ENCODE measurements around the gene WIF1. TPM values are rescaled to one million over a fixed set of nuclear protein-coding genes. Genes with fewer than 3 reads are reported as not detected.

The WIF1 gene
- total RNA-seq, 1 experiment from 2014 or later: not detected

DNA sequence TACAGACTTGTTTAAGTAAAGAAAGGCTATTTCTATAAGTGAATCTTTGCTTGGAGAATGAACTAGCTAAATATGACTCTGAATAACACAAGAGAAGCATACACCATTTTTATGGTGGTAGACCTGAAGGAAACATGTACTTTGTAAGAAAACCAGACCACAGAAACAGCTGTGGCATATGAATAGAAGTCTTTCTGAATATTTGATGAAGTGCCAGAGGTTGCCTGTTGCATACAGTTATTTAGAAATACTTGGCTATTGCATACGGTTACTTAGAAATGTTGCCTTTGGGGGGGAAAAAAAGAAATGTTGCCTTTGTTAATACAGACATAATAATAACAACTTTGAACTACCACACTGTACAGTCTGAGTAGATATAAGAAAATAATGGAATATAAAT is 31.5 kb upstream of the WIF1 start:
- CTCF ChIA-PET: interaction anchor here (0.6 kb wide), 1 partner anchor 1678 kb away, joined by 4 read pairs; no protein-coding TSS in a partner anchor
- no peaks in the 10 kb centered on the region for H3K79me2 ChIP-seq (ENCODE audit: low read length)
- no peak for ATAC-seq
- no peaks in the 10 kb centered on the region for H3K4me1 ChIP-seq (ENCODE audit: insufficient read depth, low read length)
- no peaks in the 10 kb centered on the region for H3K36me3 ChIP-seq (ENCODE audit: low read depth, low read length)
- no peak for DNase-seq
- no peak overlapping the region for H3K4me3 ChIP-seq (ENCODE audit: low read length)
- H3F3A ChIP-seq (ENCODE audit: low read length, unreplicated experiment): no peaks in the 10 kb centered on the region
- peaks cover 5% of the 10 kb centered on the region; the same call in 1 of the 2 replicates for H3K27me3 ChIP-seq (ENCODE audit: low read length)
- no TSS peak for BruUV-seq (replicated peaks)
- H3K9ac ChIP-seq (ENCODE audit: low read length): no peak overlapping the region
- no peaks in the 10 kb centered on the region for H3K9me3 ChIP-seq (ENCODE audit: low read length)
- no peaks in the 10 kb centered on the region for H4K20me1 ChIP-seq (ENCODE audit: low read length)
- H3K4me2 ChIP-seq (ENCODE audit: low read length): no peak overlapping the region
- TF ChIP-seq, protein P1, sequence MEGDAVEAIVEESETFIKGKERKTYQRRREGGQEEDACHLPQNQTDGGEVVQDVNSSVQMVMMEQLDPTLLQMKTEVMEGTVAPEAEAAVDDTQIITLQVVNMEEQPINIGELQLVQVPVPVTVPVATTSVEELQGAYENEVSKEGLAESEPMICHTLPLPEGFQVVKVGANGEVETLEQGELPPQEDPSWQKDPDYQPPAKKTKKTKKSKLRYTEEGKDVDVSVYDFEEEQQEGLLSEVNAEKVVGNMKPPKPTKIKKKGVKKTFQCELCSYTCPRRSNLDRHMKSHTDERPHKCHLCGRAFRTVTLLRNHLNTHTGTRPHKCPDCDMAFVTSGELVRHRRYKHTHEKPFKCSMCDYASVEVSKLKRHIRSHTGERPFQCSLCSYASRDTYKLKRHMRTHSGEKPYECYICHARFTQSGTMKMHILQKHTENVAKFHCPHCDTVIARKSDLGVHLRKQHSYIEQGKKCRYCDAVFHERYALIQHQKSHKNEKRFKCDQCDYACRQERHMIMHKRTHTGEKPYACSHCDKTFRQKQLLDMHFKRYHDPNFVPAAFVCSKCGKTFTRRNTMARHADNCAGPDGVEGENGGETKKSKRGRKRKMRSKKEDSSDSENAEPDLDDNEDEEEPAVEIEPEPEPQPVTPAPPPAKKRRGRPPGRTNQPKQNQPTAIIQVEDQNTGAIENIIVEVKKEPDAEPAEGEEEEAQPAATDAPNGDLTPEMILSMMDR (conservative IDR thresholded peaks at IDR 0.05; ENCODE audit: low read depth, low read length): no peak
- TF ChIP-seq EZH2 (IDR thresholded peaks at IDR 0.05; ENCODE audit: low read length, unreplicated experiment) (no peak), EZH2phosphoT487 (IDR thresholded peaks at IDR 0.05; ENCODE audit: borderline replicate concordance, low read length) (no peak)
- POLR2A ChIA-PET (ENCODE audit: unreplicated experiment): no interaction called here
- no peaks in the 10 kb centered on the region for H3K9me2 ChIP-seq (replicated peaks; ENCODE audit: low read length)
- H3K27ac ChIP-seq (ENCODE audit: low read length): no peak overlapping the region
- intact Hi-C loops (cut with micrococcal nuclease): no loop called here
- no peak overlapping the region for H2AFZ ChIP-seq (ENCODE audit: low read length)

DNA sequence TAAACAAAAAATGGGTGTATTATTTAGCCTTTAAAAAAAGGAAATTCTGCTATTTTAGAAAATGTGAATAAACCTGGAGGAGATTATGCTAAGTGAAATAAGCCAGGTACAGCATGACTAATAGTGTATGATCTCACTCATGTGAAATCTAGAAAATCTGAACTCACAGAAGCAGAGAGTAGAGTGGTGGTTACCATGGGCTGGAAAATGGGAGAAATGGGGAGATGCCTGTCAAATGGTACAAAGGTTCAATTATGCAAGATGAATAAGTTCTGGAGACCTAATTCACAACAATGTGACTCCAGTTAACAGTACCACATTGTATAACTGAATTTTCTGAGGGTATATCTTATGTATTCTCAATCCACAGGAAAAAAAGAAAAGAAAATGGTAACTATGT is 30.9 kb upstream of the WIF1 start:
- Histone ChIP-seq H3K9me3 (ENCODE audit: low read length) (no peaks in the 10 kb centered on the region), H3K4me1 (ENCODE audit: insufficient read depth, low read length) (no peaks in the 10 kb centered on the region), H3F3A (ENCODE audit: low read length, unreplicated experiment) (no peaks in the 10 kb centered on the region), H3K79me2 (ENCODE audit: low read length) (no peaks in the 10 kb centered on the region), H2AFZ (ENCODE audit: low read length) (no peak overlapping the region), H3K9me2 (replicated peaks; ENCODE audit: low read length) (no peaks in the 10 kb centered on the region), H3K27me3 (ENCODE audit: low read length) (peaks cover 5% of the 10 kb centered on the region; the same call in 1 of the 2 replicates), H3K27ac (ENCODE audit: low read length) (no peak overlapping the region), H3K4me3 (ENCODE audit: low read length) (no peak overlapping the region), H3K36me3 (ENCODE audit: low read depth, low read length) (no peaks in the 10 kb centered on the region), H3K4me2 (ENCODE audit: low read length) (no peak overlapping the region), H3K9ac (ENCODE audit: low read length) (no peak overlapping the region), H4K20me1 (ENCODE audit: low read length) (no peaks in the 10 kb centered on the region)
- intact Hi-C loops (cut with micrococcal nuclease): no loop called here
- ATAC-seq (no peak), DNase-seq (peak; percentile 41)
- TF ChIP-seq EZH2 (IDR thresholded peaks at IDR 0.05; ENCODE audit: low read length, unreplicated experiment) (no peak), EZH2phosphoT487 (IDR thresholded peaks at IDR 0.05; ENCODE audit: borderline replicate concordance, low read length) (no peak)
- TF ChIP-seq, protein P1 (conservative IDR thresholded peaks at IDR 0.05; ENCODE audit: low read depth, low read length): no peak
- ChIA-PET CTCF (no interaction called here), POLR2A (ENCODE audit: unreplicated experiment) (no interaction called here)
- BruUV-seq (replicated peaks): no TSS peak

DNA sequence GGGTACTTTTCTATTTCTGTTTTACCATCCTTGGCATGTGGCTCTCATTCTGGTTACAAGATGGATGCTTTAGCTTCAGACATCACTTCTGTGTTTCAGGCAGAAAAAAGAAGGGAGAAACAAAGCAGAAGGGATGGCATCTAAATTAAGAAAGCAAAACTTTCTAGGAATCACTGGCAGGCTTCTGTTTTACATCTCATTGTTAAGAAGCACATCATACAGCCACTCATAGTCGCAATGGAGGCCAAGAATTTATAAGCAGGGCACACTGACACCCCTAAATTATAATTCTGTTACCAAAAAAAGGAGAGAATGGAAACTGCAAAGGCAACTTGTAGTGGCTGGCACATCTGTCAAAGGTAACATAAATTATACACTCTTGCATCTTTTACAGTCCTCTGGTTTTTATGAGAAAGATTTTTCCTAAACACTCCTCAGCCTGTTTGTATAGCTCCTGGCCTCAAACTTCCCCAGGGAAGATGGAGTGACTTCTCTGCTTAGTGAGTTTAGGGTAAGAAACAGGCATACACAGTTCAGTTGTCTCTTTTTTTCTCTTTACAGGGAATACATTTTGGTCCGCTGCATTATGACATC is 26.3 kb upstream of the WIF1 start:
- peaks cover 49% of the 10 kb centered on the region for H3K27me3 ChIP-seq (ENCODE audit: low read length)
- H3K36me3 ChIP-seq (ENCODE audit: low read depth, low read length): no peaks in the 10 kb centered on the region
- H3K27ac ChIP-seq (ENCODE audit: low read length): no peak overlapping the region
- intact Hi-C loops (cut with micrococcal nuclease): no loop called here
- DNase-seq: no peak
- ChIA-PET POLR2A (ENCODE audit: unreplicated experiment) (no interaction called here), CTCF (no interaction called here)
- TF ChIP-seq EZH2 (IDR thresholded peaks at IDR 0.05; ENCODE audit: low read length, unreplicated experiment) (no peak), EZH2phosphoT487 (IDR thresholded peaks at IDR 0.05; ENCODE audit: borderline replicate concordance, low read length) (no peak)
- TF ChIP-seq, protein P1 (conservative IDR thresholded peaks at IDR 0.05; ENCODE audit: low read depth, low read length): no peak
- no TSS peak for BruUV-seq (replicated peaks)
- H3F3A ChIP-seq (ENCODE audit: low read length, unreplicated experiment): no peaks in the 10 kb centered on the region
- no peaks in the 10 kb centered on the region for H4K20me1 ChIP-seq (ENCODE audit: low read length)
- H3K4me1 ChIP-seq (ENCODE audit: insufficient read depth, low read length): no peaks in the 10 kb centered on the region
- H3K9ac ChIP-seq (ENCODE audit: low read length): no peak overlapping the region
- no peak overlapping the region for H2AFZ ChIP-seq (ENCODE audit: low read length)
- no peak for ATAC-seq
- no peaks in the 10 kb centered on the region for H3K79me2 ChIP-seq (ENCODE audit: low read length)
- H3K9me2 ChIP-seq (replicated peaks; ENCODE audit: low read length): no peaks in the 10 kb centered on the region
- no peak overlapping the region for H3K4me2 ChIP-seq (ENCODE audit: low read length)
- no peak overlapping the region for H3K4me3 ChIP-seq (ENCODE audit: low read length)
- H3K9me3 ChIP-seq (ENCODE audit: low read length): no peaks in the 10 kb centered on the region
